ENCODE measurements around the gene POU6F1.
A peak's percentile ranks its signal among the peaks of the same experiment; 100 is the strongest.
"Not testable (repeated sequence)": the region's sequence is repeated elsewhere in the genome, so short reads cannot be mapped to it uniquely, and the experiment has no call there.

POU6F1 gene

DNA sequence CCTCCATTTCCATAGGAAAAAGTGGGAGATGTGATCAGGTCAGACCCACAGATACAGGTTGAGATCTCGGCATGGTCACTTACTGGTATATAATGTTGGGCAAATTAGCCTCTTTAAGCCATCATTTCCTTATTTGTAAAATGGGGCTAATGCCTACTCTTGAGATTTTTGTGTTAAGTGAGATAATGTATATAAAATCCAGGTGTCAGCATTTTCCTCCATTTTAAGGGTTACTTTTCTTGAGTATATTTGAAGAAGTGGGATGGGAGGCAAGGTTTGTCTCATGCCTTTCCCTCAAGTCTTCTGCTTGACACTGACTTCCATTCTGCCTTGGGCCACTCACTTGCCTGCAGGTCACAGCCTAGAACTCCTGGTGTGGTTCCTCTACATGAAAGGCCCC lies 10.1 kb upstream of the POU6F1 start:
- no peak for DNase-seq (ENCODE audit: low read depth, low spot score)

DNA sequence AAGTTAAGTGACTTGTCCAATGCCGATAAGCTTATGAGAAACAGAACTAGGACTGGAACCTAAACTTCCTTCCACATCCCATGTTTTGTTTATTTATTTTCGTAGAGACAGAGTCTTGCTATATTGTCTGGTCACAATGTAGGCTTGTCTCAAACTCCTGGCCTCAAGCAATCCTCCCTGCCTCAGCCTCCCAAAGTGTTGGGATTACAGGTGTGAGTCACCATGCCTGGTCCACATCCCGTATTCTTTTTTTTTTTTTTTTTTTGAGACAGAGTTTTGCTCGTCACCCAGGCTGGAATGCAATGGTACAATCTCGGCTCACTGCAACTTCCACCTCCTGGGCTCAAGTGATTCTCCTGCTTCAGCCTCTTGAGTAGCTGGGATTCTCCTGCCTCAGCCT lies 9.2 kb upstream of the POU6F1 start:
- DNase-seq (ENCODE audit: low read depth, low spot score) = not testable (repeated sequence)

DNA sequence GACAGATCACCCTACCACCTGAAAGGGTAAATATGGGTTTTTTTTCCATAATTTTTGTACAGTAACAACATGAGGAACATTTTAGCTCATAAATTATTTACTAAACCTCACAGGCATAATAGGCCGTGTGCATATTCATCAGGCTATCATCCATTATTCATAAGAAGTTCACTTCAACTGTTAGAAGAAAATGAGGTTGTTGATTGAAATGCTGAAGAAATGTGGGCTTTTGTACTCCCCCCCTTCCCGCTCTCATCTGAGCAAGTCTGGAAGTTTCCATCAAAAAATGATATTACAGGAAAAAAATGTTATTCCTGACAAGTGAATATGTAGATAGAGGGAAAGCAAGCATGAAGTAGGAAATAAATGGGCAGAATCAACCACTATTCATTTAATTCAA lies 7.9 kb upstream of the POU6F1 start:
- no peak for DNase-seq (ENCODE audit: low read depth, low spot score)

DNA sequence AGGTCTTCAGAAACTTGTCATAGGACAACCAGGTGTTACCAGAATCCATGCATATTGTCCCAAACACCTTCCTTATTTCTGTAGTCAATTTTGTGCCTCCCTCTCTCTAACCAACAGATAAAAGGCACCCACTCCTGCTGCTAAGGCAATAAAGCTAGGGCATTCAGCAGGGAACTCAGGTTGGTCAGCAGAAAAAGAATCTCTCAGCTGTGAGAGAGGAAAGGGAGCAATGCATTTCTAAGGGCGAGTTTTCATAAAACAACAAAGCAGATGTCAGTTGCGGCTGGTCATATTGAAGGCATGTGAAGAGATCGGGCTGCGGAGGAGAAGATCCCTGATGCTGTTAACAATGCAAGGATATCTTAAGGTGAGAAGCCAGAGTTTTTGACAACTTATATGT lies 7.4 kb upstream of the POU6F1 start:
- DNase-seq (ENCODE audit: low read depth, low spot score) = no peak

DNA sequence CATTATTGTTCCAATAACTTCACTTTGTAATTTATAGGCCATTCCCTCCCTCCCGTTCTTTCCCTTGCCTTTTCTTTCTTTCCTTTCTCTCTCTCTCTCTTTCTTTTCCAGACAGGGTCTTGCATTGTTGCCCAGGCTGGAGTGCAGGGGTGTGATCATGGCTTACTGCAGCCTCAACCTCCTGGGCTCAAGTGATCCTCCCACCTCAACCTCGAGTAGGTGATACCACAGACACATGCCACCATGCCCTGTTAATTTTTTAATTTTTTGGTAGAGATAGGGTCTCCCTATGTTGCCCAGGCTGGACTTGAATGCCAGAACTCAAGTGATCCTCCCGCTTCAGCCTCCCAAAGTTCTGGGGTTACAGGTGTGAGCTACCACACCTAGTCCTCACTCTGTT lies 6.8 kb upstream of the POU6F1 start:
- DNase-seq (ENCODE audit: low read depth, low spot score) = no peak

DNA sequence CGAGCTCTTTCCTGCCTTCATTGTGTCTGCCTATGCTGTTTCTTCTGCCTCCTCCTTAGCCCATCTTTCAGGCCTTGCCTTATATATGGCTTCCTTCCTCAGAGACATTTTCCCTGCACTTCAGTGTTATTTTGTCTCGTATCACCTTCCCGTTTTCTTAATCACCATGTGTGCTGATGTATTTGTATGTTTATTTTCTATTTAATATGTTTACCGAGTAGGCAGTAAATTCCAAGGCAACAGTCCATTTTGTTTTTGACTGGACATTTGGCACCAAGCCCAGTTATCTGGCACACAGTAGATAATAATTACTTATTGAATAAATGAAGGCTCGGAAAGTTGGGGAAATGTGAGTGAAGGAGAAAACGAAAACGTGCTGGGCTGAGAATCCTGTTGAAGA lies 4.6 kb upstream of the POU6F1 start:
- DNase-seq (ENCODE audit: low read depth, low spot score) = no peak

DNA sequence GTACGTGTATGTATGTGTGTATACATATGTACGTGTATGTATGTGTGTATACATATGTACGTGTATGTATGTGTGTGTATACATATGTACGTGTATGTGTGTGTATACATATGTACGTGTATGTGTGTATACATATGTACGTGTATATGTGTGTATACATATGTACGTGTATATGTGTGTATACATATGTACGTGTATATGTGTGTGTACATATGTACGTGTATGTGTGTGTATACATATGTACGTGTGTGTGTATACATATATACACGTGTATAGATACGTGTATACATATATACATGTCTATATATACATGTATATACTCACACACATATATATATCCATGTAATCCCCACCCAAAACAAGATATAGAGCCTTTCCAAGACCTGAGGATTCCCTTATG lies 2.0 kb upstream of the POU6F1 start:
- not testable (repeated sequence) for DNase-seq (ENCODE audit: low read depth, low spot score)

DNA sequence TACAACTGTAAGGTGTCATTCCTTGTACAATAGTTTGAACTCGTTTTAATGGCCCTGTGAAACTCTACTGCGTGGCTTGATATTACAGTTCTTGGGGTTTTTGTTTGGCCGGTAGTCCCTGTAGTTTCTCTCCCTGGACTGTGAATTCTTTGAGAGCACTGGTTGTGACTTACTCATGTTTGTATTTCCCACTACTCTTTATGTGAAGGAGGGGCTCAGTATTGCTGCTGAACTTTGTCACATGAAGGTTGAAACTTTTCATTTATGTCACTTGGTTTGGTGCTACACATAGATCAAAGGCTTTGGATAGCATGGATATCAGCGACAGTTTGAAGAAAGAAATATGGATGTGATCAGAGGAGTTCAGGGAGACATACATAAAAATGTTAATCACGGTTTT lies 1.5 kb upstream of the POU6F1 start:
- DNase-seq (ENCODE audit: low read depth, low spot score) = no peak

DNA sequence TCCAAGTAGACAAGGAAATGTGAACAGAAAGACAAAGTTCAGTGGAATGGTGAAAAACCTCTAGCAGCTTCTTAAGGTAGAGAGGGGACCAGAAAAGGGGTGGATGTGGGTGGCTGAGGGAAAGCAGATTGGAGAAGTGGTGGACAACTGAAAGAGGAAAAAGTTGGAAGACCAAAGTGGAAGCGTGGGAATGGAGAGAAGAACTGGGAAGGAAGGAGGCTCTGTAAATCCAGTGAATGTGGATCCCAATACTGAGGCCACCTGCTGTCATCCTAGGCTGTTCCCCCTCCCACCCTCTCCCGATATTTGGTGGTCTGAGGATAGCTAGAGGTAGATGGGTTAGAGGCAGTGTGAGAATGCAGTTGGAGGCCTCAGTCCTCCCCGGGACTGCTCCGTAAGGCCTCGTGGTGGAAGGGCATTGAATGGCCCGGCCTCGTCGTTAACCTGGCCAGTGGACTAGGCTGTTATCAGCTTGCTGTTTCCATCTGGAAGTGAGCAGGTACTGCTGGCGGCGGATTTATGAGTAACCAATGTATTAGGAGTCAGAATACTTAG lies 822 bp upstream of the POU6F1 start:
- DNase-seq (ENCODE audit: low read depth, low spot score) = no peak

DNA sequence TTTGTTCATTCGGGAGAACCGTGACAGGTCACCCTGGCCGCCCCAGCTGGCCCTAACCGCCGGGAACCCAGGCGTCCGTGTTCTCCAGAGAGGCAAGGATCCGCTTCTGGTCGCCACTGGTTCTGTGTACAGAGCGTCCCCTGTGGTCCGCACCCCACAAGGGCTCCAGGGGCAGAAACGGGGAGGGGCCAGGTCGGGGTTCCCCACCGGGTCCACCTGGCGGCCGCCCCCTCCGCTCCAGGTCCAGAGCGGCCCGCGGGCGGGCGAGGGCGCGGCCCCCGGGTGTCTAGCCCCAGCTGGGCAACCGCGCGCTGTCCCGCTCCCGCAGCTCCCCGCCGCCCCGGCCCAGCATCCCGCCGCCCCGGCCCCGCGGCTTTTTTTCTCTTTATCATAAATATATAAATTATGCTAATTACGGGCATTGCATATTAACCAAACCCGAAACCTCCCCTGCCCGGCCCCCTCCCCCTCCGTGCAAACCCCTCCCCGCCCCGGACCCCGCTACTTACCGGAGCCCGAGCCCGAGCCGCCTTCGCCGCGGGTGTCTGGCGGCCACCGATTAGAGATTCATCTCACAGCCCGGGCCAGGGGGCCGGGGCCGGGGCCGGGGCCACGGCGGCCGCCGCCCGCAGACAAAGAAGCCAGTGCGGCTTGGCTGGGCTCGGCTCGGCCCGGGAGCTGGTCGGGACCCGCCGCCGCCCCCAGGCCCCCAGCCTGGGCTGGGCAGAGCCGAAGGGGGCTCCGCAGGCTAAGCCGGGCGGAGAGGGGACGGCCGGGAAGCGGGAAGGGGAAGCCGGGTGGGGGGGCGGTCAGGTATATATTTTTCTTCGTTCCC lies 512 bp downstream of the POU6F1 start:
- peak; percentile 6 for DNase-seq (ENCODE audit: low read depth, low spot score)

DNA sequence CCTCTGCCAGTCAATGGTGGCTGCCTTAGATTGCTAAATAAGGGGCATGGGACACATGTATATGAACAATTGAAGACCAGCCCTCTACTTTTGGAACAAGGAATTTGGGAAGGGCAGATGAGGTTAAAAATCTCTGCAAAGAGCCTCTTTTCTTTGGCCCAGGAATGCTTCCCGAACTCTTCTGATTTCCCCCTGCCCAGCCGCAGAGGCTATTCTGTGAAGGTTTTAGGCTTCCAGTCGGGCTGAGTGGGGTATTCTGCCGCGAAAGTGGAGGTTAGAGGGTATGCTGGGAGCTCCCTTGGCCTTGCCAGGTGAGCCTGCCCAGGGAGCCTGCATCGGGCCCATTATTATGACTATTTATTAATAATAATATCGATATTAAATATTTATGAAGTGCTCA lies 1.2 kb downstream of the POU6F1 start:
- no peak for DNase-seq (ENCODE audit: low read depth, low spot score)

DNA sequence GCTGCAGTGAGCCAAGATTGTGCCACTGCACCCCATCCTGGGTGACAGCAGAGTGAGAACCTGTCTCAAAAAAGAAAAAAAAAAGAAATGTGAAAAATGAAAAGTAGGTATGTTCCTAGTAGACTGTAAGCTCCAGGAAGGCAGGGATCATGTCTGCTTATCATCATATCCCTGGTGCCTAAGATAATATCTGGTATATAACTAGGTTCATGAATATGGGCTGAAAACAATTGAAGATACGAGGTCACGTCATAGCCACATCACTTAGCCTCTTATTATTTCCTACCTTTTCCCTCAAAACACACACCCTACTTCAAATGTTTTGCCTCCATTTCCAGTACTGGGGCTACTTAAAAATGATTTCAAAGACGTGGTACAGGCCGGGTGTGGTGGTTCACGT lies 3.0 kb downstream of the POU6F1 start:
- no peak for DNase-seq (ENCODE audit: low read depth, low spot score)

DNA sequence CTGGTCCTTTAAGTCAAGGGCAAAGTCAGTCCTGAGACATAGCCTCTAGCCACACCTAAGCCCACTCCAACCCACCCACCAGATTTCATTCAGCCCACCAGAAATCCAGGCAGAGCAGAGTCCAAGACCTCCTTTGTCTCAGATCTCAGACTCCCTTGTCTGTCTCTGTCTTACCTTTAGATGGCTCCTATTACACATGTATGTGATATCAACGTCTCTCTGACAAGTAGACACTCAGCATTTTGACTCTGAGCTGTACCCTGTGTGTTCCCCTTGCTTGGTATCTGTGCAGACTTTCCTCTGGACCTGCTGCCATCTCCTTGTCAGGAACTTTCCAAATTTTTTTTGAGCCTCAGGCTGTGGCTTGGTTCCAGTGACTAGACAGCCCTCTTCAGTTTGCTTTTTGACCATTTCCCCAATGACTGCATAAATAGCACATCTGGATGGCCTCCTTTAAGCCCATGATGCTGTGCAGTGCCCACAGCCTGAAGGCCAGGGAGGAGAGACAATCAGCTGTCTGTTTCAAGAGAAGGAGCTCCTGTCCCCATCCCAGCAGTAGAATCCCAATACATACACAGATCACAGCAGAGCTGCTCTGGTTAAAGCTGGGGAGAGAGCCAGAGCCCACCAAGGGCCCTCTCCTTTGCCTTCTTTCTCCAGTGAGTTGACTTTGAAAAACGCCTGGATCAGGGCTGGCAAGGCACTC lies 7.0 kb downstream of the POU6F1 start:
- no peak for DNase-seq (ENCODE audit: low read depth, low spot score)

DNA sequence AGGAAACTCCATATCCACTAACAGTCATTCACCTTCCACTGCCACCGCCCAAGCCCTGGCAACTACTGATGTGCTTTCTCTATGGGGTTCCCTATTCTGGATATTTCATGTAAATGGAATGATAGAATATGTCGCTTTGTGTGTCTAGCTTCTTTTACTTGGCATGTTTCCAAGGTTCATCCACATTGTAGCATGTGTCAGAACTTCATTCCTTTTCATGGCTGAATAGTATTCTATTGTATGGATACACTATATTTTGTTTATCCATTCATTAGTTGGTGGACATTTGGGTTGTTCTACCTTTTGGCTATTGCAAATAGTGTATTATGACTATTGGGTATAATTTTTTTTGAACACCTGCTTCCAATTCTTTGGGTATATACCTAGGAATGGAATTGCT lies 8.6 kb downstream of the POU6F1 start:
- DNase-seq (ENCODE audit: low read depth, low spot score) = no peak

DNA sequence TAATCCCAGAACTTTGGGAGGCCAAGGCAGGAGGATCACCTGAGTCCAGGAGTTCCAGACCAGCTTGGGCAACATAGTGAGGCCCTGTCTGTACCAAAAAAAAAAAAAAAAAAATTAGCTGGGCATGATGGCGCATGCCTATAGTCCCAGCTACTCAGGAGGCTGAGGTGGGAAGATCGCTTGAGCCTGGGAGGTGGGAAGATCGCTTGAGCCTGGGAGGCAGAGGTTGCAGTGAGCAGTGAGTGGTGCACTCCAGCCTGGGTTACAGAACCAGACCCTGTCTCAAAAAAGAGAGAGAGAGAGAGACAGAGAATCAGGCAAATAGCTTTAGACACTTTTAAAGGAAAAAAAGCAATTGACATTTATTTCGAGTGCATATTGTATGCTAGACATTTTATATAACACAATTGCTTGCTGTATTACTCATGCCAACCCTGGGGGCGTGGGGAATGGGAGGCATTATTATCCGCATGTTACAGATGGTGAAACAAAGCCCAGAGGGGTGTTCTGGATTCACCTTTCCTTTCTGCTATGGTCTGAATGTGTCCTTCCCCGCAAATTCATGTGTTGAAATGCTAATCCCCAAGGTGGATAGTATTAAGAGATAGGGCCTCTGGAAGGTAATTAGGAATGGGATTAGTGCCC lies 9.7 kb downstream of the POU6F1 start:
- no peak for DNase-seq (ENCODE audit: low read depth, low spot score)

DNA sequence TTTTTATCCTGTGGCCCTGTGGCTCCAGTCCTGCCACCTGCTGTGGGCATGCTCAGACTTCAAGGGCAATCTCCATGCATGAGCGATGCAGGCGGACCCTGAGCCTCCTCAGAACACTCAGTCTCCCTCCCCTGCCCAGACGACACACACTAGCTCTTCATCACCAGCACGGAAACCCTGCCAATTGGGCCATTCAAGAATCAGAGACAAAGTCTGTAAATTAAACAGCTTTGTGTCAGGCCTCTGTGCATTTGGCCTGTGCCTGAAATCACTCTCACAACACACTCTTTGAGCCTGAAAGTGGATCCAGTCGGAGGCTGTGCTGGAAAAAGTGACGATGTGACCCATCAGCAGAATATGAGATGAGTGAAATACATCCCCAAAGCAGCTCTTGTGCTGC lies 12.5 kb downstream of the POU6F1 start:
- no peak for DNase-seq (ENCODE audit: low read depth, low spot score)

DNA sequence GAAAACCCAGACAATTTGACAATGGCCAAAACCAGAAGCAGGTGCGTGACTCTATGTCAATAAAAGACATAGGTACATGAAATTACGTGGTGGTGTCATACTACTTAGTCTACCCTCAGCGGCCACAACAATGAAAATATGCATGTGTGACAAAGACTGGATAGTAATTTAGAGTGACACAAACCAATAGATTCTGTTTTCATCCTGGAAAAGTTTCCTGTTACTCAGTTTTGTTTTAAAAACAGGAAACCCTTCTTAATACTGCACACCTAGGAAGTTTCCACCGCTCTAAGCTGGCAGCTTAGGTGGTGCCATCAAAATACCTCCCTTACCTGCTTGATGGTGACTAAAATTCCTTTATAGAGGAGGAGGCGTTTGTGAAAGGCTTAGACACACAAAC lies 15.1 kb downstream of the POU6F1 start:
- no peak for DNase-seq (ENCODE audit: low read depth, low spot score)

DNA sequence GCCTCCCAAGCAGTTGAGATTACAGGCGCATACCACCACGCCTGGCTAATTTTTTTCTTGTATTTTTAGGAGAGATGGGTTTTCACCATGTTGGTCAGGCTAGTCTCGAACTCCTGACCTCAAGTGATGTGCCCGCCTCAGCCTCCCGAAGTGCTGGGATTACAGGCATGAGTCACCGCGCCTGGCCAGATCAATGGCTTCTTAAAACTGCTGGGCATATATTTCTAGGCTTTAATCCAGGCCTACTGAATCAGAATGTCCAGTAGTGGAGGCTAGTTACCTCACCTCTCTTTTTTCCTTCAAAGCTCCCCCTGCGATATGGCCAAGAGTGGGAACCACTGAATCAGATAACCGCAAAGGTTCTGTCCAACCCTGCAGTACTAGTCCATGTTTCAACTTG lies 17.1 kb downstream of the POU6F1 start:
- no peak for DNase-seq (ENCODE audit: low read depth, low spot score)

DNA sequence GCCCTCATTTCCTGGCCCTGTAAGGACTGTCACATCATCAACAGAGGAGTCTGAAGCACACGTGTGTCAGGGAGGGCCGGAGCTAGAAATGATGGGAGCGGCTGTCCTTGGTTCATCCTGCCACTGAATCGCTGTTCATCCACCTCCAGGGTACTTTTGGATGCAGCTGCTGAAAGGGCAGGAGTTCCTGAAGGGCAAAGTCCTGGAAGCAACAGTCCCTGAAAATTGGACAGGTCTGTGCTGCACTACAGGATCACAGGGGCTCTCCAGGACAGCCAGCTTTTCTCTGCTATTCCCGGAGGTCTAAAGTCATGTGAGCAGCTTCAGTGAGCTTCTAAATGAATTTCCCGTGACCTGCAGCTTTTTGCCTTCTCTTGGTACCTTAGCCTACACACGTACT lies 17.7 kb downstream of the POU6F1 start:
- no peak for DNase-seq (ENCODE audit: low read depth, low spot score)

DNA sequence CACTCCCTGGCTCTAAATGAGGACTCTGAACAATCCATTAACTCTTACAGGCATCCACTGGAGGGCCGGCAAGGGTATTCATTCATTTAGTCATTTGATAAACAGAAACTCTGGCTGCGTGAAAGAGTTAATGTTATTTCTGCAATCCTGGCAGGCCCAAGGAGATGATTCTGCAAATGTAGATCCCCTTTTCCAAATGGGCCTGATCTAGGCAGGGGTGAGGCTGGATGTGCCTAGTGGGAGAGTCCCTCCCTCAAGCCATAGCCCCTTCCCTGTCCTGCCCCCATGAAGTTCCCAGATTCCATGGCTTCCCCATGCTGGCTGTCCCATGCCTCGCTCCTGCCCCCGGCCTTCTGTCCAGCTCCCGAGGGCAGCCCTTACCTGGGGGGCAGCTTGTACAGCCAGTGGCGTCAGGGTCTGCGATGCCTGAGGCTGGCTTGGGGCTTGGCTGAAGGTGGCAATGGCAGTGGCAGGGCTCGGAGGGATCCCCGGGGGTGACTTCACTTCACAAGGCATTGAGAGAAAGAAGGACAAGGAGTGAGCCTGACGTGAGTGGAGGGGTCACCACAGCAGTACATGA lies 18.4 kb downstream of the POU6F1 start:
- DNase-seq (ENCODE audit: low read depth, low spot score) = no peak

DNA sequence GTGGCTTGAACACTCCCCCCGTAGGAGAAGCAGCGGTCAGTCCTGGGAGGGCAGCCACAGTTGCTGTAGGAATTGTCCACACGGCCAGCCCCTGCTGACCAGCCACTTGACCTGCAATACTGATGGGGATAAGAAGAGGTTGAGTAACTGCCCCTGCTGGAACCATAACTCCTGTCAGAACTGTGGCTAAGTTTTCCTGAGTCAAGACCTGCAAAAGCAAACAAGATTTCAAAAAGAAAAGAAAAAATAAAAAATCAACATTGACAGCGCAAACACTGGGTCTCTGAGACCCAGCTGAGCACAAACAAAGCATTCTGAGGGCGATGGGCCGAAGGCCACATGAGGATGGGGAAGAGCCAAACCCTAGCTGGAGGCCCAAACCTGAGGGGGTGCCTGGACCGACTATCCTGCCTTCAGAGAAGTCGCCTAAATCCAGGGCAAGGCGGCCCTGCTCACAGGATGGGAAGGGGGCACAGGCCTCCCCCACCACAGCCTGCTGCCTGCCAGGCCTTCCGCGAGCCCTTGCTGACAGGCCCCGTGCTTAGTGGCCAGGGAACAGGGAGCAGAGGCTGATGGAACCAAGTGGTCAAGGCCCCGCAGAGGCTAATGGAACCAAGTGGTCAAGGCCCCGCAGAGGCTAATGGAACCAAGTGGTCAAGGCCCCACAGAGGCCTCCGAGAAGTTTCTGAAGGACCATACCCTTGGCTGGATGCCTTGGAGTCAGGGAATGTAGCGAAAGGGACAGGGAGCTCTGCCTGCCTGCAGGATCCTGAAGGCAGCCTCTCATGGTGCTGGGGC lies 19.1 kb downstream of the POU6F1 start:
- no peak for DNase-seq (ENCODE audit: low read depth, low spot score)
